HG03175 (cell line): ENCODE results near the gene BAIAP2.
"Not testable (repeated sequence)": the region's sequence is repeated elsewhere in the genome, so short reads cannot be mapped to it uniquely, and the experiment has no call there.

Experiments used
- ATAC-seq: cut with Tn5 transposase; IDR thresholded peaks from one replicate; pipeline ENCODE4 v1.9.1; 2021; ENCODE audit warnings: mild to moderate bottlenecking, moderate library complexity; ENCODE audit not compliant: unreplicated experiment

The BAIAP2 gene

DNA sequence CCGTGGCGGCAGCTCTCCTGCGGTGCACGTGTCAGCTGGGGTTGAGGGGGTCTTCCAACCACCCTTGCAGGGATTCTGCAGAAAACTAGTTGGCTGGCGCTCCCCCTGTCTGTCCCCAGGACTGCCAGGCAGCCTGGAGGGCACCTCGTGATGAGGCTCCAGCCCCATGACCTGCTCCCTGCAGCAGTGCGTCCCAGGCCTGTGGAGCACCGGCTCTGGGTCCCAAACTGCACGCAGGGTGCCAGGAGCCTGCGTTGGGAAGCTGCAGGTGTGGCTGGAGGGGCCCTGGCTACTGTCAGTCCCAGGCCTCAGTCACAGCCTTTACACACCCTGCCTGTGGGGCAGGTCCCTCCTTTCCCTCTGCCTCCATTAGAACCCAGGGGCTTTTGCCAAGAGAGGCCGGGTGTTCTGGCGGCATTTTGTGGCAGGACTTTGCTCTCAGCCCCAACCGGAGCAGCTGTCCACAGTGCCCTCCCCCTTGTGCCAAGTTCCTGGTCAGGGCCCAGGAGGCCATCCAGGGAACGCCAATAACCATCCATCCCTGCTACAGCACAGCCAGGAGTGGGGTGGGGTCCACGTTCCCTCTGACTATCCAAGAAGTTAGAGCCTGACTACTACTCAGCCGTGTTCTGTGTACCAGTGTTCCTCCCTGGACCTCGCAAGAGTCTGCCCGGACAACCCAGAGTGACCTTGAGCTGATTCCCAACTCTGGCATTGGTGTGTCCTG, 34.2 kb upstream of the BAIAP2 start:
- ATAC-seq: no peak

- no peak for ATAC-seq
Measured at GRCh38 chr17:81002013-81002384, 33.0 kb upstream of the BAIAP2 start.

GRCh38 chr17:81002409-81003361, 32.3 kb upstream of the BAIAP2 start:
- ATAC-seq: no peak

- ATAC-seq: no peak
Measured at GRCh38 chr17:81003711-81004475, 31.1 kb upstream of the BAIAP2 start.

DNA sequence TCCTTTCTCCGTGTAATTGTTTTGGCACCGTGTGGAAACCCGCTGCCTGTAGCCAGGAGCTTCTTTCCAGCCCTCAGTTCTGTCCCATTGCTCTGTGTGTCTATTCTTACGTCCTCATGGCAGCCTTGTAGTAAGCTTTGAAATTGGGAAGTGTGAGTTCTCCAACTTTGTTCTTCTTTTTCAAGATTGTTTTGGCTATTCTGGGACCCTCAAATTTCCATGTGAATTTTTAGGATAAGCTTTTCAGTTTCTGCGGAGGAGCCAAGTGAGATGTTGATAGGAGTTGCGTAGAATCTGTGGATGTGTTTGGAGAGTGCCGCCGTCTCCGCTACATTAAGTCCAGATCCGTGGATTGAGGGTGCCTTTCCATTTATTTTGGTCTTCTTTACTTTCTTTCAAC, 28.1 kb upstream of the BAIAP2 start:
- ATAC-seq: no peak

GRCh38 chr17:81008140-81008539, 26.8 kb upstream of the BAIAP2 start:
- ATAC-seq: no peak

DNA sequence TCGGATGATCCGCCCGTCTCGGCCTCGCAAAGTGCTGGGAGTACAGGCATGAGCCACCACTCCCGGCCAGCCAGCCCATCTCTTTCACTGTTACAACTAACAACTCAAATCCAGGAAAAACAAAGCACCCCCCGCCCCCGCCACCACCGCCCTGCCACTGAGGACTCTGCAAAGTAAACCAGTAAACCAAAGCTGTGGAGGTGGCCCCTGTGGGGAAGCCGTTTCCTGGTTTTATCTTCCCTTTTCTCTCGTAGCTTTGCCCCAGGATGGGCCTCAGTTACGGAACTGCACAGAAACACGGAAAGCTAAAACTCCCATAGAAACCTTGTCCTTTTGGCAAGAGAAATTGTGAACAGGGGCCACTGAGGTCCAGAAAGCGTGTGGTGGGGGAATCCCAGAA, 25.8 kb upstream of the BAIAP2 start:
- no peak for ATAC-seq

DNA sequence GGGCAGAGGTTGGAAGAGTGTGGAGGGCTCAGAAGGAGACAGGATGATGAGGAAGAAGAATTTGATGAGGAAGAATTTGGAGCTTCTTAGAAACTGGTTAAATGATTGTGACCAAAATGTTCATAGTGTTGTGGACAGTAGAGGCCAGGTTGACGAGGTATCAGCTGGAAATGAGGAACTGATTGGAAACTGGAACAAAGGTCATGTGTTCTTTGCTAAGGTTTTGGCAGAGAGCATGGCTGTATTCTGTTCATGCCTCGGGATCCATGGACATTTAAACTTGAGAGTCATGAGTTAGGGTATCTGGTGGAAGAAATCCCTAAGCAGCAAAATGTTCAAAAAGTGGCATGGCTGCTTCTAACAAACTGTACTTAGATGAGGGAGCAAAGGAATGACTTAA, 24.0 kb upstream of the BAIAP2 start:
- ATAC-seq: no peak

DNA sequence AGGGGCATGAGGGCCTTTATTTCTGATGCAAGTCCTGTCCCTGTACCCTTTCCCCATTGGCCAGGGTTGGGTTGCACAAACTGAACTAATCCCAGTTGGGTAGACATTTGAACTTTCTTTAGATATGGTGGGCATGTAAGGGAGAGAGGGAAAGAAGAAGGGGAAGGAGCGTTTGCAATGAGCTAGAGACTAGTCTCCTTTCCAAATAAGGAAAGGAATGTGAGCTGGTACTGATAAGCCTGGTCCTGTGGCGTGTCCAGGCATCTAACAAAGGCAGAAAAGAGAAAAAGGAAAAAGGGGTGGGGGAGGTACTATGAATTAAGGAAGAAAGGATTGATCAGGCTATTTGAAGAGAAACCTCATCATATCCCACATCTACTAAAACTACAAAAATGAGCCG, 23.0 kb upstream of the BAIAP2 start:
- ATAC-seq: no peak

DNA sequence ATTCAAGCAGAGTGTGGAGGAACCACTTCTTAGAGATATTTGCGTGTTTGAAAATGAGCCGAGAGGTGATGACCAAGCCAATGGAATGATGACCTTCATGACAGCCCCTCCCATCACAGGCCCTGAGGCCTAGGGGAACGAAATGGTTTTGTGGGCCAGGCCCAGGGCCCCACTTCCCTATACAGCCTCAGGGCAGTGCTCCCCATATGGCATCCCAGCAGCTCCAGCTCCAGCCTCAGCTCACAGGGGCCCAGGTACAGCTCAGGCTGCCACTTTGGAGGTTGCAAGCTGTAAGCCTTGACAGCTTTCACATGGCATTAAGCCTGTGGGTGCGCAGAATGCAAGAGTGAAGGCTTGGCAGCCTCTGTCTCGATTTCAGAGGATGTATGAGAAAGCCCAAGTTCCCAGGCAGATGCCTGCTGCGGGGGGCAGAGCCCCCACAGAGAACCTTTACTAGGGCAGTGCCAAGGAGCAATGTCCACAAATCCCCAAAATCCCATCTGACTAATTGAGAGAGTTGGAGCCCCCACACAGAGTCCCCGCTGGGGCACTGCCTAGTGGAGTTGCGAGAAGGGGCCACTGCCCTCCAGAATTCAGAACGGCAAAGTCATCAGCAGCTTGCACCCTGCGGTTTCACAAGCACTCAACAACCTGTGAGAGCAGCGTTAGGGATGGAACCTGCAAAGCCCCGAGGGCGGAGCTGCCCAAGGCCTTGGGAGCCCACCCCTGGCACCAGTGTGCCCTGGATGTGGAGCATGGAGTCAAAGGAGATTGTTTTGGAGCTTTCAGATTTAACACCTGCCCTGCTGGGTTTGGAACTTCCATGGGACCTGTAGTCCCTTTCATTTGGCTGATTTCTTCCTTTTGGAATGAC, 22.1 kb upstream of the BAIAP2 start:
- no peak for ATAC-seq

DNA sequence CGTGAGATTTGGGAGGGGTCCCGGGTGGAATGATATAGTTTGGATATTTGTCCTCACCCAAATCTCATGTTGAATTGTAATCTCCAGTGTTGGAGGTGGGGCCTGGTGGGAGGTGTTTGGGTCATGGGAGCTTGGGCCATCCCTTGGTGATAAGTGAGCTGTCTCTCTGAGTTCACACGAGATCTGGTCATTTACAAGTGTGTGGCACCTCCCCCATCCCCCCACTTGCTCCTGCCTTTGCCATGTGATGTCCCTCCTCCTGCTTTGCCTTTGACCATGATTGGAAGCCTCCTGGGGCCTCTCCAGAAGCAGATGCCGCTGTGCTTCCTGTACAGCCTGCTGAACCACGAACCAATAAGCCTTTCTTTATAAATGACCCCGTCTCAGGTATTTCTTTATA, 21.3 kb upstream of the BAIAP2 start:
- ATAC-seq: no peak

- no peak for ATAC-seq
Measured at GRCh38 chr17:81015136-81015535, 19.8 kb upstream of the BAIAP2 start.

DNA sequence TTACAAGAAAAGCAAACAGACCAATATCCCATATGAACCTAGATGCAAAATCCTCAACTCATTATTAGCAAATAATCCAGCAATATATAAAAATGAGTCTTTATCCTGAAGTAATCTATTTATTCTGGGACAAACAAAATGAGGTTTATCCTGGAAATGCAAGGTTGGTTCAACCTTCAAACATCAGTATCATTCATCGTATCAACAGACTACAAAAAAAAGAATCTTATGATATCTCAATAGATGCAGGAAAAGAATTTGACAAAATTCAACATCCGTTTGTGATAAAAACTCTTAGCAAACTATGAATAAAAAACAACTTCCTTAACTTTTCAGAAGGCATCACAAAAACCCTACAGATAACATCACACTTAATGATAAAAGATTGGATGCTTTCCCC, 18.4 kb upstream of the BAIAP2 start:
- ATAC-seq: no peak

GRCh38 chr17:81017330-81017729, 17.6 kb upstream of the BAIAP2 start:
- not testable (repeated sequence) for ATAC-seq

- ATAC-seq: no peak
Measured at GRCh38 chr17:81018044-81018802, 16.7 kb upstream of the BAIAP2 start.

DNA sequence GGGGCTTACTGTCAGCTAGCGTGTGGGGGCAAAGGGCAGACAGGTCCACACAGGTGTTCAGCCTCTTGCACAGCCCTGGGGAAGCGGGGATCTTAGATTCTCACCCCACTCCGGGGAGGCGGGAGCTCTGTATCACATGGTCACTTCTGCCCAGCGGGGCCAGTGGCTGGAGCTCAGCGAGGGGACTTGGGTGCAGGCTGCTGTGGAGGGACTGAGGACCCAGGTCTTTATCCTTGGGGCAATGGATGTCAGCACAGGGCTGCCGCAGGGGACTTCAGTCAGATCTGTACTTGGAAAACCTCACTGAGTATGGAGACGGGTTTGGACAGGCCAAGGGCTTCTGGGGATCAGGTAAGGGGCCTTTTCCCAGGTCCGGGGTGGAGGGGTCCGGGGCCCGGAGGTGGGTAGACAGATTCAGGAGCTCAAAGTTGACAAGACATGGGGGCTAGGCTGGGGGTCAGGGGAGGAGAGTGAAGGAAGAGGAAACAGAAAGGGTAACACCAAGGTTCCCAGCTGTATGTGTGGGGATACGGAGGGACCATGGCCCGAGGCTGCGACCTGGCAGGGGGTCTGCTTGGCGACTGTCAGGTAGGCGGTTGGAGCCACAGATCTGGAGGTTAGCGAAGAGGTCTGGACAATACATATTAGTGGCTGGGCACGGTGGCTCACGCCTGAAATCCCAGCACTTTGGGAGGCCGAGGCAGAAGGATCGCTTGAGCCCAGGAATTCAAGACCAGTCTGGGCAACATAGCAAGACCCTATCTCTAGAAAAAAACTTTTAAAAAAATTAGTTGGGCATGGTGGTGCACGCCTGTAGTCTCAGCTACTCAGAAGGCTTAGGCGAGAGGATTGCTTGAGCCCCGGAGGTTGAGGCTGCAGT, 15.1 kb upstream of the BAIAP2 start:
- ATAC-seq: no peak

DNA sequence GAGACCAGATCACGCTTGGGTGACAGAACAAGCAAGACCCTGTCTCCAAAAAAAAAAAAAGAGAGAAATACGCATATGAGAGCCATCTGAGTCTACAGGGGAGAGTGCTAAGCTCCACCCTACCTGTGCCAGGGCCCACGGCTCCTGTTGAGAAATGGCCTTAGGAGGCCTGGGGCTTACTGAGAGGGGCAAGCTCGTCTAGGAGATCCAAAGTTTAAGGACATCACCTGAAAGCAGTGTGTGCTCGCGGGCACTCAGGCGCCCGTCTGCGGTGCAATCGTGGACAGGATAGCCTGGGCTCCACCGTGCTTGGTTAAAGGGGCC, 14.5 kb upstream of the BAIAP2 start:
- no peak for ATAC-seq

DNA sequence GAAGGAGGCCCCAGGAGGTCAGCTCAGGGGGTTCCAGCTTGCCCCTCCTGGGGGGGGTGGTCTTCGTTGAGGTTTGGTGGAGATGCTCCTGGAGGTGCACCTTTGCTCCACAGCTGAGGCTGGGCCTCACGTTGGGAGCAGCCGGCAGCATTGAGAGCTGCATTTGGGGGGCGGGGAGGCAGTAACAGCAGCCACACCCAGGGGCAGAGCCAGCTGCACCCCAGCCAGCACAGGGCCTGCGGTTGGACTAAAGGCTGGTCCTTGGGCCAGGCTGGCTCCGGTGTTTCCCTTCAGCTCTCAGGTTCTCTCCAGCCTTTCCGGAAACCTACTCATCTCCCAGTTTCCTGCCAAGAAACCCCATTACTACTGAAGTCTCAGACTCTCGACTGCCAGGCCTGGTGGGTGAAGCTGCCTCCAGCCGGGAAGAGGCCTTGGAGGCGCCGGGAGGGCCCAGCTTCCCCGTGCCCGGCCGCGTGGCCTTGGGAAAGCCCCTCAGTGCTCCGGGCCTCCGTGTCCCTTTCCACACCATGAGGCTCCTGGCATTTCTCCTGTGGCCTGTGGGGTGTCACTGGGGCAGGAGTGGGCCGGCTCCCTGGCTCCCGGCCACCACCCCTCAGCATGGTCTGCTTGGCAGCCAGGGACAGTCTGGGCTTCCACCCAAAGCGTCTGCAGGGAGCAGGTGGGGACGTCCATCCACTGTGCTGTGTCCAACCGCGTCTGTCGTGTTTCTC, 14.0 kb upstream of the BAIAP2 start:
- ATAC-seq: no peak
